GM20431 (cell line): Measurements from ENCODE around the gene TEPSIN.

Experiments used
- in situ Hi-C: fragments of 300-500 bp; cut with MseI, MboI; formaldehyde crosslinking; loops from one replicate; pipeline ENCODE4 v1.15.0; 2020; ENCODE audit warnings: low sequenced_read_pairs; ENCODE audit not compliant: unreplicated experiment

Gene TEPSIN

GRCh38 chr17:81222906-81223761 lies 15.7 kb downstream of the TEPSIN start, which contains the start of gene CEP131:
TSS of gene CEP131 (minus strand) at chr17:81222965. CDS start at chr17:81220056, 2,909 bp downstream.
- in situ Hi-C loops: no loop called here

- in situ Hi-C loops: no loop called here
Observed at GRCh38 chr17:81222620-81222905, 16.3 kb downstream of the TEPSIN start.

GRCh38 chr17:81221842-81222619 lies 16.8 kb downstream of the TEPSIN start:
- in situ Hi-C loops: no loop called here

- in situ Hi-C loops: no loop called here
Observed at GRCh38 chr17:81221371-81221841, 17.4 kb downstream of the TEPSIN start.

- in situ Hi-C loops: no loop called here
Observed at GRCh38 chr17:81219476-81220180, 19.2 kb downstream of the TEPSIN start.

GRCh38 chr17:81218991-81219390 lies 19.9 kb downstream of the TEPSIN start:
- in situ Hi-C loops: no loop called here

GRCh38 chr17:81218459-81218858 lies 20.4 kb downstream of the TEPSIN start:
- in situ Hi-C loops: no loop called here

GRCh38 chr17:81217491-81217890 lies 21.4 kb downstream of the TEPSIN start:
- in situ Hi-C loops: no loop called here

- in situ Hi-C loops: no loop called here
Observed at GRCh38 chr17:81213978-81214377, 24.9 kb downstream of the TEPSIN start.

- in situ Hi-C loops: no loop called here
Observed at GRCh38 chr17:81212365-81212764, 26.5 kb downstream of the TEPSIN start.

- in situ Hi-C loops: no loop called here
Observed at GRCh38 chr17:81210868-81211267, 28.0 kb downstream of the TEPSIN start.

GRCh38 chr17:81210466-81210865 lies 28.4 kb downstream of the TEPSIN start:
- in situ Hi-C loops: no loop called here

GRCh38 chr17:81209141-81209540 lies 29.7 kb downstream of the TEPSIN start:
- in situ Hi-C loops: no loop called here

GRCh38 chr17:81208651-81209050 lies 30.2 kb downstream of the TEPSIN start:
- in situ Hi-C loops: no loop called here

- in situ Hi-C loops: no loop called here
Observed at GRCh38 chr17:81207610-81208581, 31.0 kb downstream of the TEPSIN start.

- in situ Hi-C loops: no loop called here
Observed at GRCh38 chr17:81206657-81207056, 32.2 kb downstream of the TEPSIN start.

GRCh38 chr17:81206166-81206565 lies 32.7 kb downstream of the TEPSIN start:
- in situ Hi-C loops: no loop called here

- in situ Hi-C loops: no loop called here
Observed at GRCh38 chr17:81204578-81204977, 34.3 kb downstream of the TEPSIN start.

GRCh38 chr17:81203136-81203535 lies 35.7 kb downstream of the TEPSIN start:
- in situ Hi-C loops: no loop called here
